ENCODE measurements around the gene PAQR3.

The PAQR3 gene
- 4.7 to 21.6 (median 14.7) reads per million in 18 experiments for total RNA-seq

DNA sequence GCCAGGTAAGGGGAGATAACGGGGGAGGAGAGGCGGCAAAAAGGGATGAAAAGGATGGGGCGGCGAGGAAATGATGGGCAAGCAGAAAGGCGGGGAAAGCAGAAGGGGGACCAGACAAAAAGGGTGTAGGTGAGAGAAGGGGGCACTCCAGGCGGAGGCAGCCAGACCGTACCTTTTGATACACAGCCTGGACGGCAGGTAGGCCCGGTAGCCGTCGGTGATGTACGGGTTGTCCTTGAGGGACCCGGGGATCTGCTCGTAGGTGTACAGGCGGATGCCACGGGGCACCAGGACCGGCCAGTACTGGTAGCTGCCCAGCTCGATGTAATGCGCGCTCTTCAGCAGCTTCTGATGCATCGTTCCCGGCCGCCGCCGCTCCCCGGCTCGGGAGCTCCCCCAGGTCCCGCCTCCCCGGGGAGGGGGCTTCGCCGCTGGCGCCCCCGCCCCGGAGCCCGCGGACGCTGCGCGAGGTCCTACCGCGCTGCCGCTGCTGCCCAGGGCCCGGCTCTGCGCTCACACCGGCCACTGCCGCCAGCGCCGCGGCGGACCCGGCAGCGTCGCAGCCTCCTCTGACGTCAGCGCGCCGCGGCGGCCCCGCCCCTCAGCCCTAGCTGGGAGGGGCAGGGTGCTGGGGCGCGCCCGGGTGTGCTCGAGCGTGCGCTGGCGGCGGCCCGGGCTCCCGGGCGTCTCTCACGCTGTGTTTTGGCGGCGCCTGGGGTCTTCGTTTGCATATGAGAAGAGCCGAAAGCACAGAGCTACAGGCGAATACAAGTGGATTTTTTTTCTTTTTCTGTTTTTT is at the start of gene PAQR3:
TSS of gene PAQR3 (minus strand) at position 571 of the 799 bp plus-strand sequence. CDS start at position 357, 214 bp downstream.
- DNase-seq = peak; percentile 88 to 90

GRCh38 chr4:78987683-78988082 is 48.4 kb upstream of the PAQR3 start:
- no peak for DNase-seq

DNA sequence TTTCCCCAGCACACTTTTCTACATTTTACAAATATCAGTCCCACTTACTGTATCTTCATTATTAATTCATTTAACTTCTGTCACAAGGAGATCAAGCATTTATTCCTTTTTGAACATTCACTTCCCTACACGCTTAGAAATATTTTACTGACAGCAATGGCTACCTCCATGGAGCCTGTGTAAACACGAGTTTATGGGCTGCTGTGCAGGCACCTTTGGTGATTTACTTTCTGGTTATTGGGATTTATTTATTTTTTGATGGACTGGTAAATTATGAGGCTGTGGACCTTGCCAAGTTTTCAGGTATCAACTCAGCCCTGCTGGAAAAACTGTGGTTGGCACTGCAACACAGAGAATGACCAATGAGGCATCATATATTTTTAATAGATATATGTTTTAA is 45.4 kb upstream of the PAQR3 start:
- DNase-seq = no peak

- no peak for DNase-seq
These were observed 36.6 kb upstream of the PAQR3 start for GRCh38 chr4:78975865-78976264.

DNA sequence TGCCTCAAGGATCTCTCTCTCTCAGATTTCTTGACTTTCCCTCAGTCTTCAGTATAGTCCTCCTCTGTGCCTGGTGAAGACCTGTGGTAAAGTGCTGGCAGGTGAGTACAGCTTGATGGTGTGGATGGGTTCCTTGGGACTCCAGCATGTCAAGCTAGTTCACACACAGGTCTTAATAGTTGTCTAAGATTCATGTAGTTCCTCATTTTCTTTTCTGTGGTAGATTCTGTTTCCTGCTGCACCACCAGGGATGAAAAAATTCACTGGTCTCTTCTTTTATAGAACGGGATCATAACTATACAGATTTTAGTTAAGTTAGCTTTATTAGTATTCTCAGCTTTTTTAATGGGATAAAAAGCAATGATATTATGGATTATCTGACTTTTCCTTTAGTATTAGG is 32.5 kb upstream of the PAQR3 start:
- no peak for DNase-seq

GRCh38 chr4:78971326-78971725 is 32.1 kb upstream of the PAQR3 start:
- no peak for DNase-seq

DNA sequence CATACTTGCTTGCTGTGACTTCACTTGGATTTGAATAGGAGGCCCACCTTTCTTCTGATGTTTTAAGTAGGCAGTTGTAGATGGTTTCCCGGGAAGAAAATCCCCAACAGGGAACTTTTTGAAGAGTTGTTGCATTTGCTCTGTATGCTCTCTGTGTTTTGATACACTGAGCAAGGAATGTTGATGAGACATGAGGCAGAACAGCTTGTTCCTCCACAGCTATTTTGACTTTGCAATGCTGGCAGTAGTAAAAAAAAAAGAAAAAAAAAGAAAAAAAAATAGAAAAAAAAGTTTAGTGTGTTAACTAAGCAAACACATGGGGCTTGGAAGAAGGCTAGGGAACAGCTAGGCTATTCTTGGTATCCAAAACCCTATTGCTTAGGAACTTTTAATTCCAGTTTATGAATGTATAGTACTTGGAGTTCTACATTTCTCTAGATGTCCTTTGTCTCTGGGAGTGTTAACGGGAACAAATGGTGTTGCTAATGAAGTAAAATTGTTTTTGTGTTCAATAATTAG is 23.4 kb upstream of the PAQR3 start:
- no peak for DNase-seq

DNA sequence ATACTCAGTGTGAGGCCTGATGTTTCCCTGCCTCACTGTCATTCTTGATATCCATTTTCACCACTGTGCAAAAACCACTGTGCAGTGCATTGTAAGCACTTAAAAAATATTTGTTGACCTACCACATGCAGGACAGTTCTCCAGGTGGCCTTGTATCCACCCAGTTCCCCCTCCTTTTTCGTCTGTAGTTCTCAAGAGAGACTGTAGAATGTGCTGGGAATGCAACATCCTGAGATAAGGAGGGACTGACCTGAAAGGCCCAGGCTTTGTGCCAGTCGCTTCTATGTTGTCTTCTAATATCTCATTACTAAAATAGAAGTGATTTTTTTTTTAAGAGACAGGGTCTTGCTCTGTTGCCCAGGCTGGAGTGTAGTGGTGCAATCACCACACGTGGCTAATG is 21.7 kb upstream of the PAQR3 start:
- DNase-seq = no peak

GRCh38 chr4:78956975-78957374 is 17.7 kb upstream of the PAQR3 start:
- no peak for DNase-seq

DNA sequence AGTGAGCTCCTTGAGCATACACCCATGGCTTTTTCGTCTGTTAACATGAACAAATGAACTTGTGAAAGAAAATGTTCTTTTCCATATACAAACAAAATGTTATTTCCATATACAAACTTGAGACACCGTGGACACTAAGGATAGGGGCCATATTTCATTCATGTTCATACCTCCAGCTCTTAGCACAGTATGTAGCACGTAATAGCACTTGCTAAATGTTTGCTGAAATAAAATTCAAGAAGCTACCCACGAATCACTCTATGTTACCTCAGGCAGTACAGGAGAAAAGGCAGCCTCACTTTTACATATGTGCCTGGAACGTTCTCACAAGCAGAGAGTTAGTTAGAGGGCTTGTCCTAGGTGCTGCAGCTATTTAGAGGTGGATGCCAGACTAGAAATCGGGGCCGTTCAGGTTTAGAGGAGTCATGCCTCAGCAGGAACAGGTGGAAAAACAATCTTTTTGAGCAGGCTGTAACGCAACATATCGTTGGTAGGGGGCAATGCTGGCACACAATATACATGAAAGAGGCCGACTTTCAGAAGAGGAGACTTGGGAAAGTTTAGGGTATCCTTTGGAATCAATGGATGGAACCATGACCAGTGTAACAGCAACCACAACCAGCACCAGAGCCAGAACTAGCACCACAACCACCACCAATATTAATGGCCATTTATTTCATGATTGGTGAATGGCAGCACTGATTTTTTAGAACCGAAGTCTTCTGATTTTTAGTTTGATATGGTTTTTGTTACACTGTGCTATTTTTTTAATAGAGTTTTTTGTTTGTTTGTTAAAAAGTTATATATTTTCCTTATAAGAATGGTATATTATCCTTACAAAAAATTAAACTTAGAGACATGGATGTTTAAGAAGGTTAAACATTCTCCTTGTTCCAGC is 14.8 kb upstream of the PAQR3 start:
- DNase-seq = no peak

- DNase-seq = no peak
These were observed 14.0 kb upstream of the PAQR3 start for GRCh38 chr4:78953231-78953630.

DNA sequence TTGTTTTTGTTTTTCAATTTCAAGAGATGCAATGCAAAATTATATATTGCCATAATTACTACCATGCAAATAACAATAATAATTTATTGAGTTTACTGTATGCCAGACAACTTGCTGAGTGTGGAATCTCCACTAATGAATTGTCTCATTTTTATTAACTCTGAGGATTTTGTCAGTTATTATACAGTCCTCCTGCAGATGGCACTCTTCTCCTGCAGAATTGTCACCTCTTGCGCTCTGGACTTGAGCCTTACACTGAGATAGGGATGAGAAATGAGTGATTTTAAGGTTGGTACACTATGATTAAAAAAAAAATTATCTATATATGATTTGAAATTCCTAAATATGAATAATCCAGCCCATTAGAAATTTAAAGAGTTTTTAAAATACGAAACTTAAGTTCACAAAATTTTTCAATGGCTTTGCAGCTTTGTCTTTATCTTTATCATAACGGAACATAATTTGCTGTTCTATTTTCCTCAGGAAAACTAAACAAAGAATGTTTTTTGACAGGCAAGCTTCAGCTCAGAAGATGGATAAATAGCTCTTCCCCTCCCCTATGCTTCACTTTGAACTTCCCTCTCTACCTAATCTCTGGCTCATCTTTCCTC is 12.7 kb upstream of the PAQR3 start:
- peak; percentile 59 to 60 for DNase-seq

DNA sequence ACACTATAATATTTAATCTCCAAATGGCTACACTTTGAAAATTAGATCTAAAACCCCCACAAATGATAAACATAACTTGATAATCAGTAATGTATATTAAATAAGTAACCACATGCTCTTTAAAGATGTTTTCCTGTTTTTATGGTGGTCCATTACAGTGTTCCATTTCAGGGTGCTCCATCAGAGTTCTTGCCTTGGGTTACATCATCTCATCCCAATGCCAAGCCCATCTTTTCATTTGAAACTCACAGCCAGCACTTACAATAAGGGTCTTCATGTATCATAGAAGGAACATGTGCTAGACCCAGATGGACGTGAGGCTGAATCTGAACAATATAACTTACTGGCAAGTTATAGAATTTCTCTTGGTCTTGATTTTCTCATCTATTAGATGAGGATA is 10.5 kb upstream of the PAQR3 start:
- no peak for DNase-seq

GRCh38 chr4:78945651-78946179 is 6.5 kb upstream of the PAQR3 start:
- no peak for DNase-seq

DNA sequence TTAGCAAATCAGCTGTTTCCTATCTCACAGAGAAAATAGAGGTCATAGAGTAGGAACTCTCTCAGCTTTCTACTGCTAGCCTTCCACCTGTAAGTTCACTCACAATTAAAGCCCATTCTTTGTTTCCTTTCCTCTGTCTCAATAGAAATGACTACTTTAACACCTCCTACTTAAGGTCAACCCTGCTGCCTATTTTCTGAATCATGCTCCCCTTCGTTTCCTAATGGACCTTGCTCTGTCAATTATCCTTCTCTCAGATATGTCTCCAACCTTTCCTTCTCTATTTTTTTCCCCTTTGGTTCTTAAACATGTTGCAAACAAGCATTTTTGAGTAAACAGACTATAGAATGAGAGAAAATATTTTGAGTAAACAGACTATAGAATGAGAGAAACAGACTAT is 5.1 kb upstream of the PAQR3 start:
- DNase-seq = no peak

DNA sequence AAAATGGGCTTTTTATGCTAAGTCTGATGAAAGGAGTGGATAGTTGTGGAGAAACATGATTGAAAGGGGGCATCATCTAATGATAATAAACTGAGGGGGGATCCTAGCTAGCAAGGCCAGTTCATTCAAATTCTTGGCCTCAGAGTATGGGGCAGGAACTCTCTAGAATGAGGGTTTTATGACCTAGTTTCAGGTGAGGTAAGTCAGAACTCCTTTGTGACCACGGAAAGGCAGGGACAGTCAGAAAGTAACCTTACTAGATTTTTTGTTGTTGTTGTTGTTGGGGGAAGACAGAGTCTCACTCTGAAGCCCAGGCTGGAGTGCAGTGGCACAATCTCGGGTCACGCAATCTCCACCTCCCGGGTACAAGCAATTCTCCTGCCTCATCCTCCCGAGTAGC is 1.5 kb upstream of the PAQR3 start:
- DNase-seq = no peak

GRCh38 chr4:78939667-78940008 is 400 bp upstream of the PAQR3 start:
- DNase-seq = no peak

DNA sequence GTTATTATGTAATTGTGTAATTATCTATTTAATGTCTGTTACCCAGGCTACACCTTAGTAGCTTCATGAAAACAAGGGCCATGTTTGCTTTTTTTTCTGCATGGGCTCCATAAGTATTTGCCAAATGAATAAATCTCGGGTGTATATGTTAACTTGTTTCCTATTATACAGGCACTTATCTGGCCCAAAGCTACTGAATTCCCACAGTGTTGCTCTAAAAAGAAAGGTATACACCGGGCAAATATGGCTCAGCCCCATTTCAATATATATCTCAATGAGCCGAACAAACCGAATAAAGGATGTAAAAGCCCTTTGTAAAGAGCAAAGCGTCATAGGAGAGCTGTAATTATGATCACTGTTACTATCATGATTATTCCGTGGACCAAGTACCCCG is 767 bp downstream of the PAQR3 start:
- no peak for DNase-seq

GRCh38 chr4:78937837-78938236 is 1.4 kb downstream of the PAQR3 start:
- DNase-seq = no peak

DNA sequence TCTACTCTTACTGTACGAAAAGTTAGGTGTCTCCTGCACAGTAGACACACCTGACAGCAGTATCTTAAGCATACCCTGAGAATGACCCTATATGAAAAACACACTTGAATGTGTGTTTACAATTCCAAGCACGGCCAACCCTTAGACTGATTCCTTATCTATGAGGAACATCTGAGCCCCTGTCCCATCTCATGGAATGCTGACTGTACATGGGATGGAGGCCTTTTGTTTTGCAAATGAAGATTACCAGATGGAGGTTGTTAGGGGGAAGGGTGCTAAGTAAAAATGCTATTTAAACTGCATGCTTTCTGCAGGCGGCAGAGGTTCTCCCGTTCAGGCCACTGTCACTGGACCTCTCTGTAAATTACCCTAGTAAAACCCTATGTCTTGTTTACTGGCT is 2.2 kb downstream of the PAQR3 start:
- no peak for DNase-seq

DNA sequence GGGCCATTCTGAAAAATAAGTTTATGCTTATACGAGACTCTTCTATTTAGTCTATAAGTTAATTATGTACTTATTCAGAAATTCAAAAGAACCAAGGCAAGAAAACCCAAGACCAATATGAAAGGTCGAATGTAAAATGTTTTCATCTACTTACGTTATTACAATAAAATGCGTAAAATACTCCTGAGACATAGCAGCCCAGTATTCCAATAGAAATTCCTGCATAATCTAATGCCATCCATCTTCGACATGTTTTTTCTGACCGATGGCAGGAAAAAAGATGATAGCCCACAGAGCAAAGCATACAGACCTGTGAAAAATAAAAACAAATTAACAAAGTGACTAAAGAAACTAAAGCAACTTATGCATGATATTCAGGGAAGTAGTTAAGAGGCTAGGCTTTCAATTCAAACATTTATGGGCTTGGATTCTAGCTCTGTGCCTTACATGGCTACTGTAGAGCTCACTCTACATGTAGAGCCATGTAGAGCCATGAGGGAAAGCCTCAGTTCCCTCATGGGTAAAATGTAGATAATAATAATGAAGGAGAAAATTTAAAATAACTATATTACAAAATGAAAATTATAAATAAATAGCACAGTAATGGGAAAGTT is 9.1 kb downstream of the PAQR3 start:
- DNase-seq = no peak

- no peak for DNase-seq
These were observed 10.4 kb downstream of the PAQR3 start for GRCh38 chr4:78928835-78929234.

GRCh38 chr4:78926826-78927225 is 12.4 kb downstream of the PAQR3 start:
- no peak for DNase-seq

Data from inflammatory macrophage (primary cell).